GM23248 (cell line): ENCODE data around the gene C18orf63.

Experiments
- EZH2 ChIP-seq: fragments of 200-600 bp; sonication (generic); IDR thresholded peaks from 2 replicates; pipeline ENCODE4 v1.6.1; 2018; ENCODE audit warnings: antibody characterized with exemption, mild to moderate bottlenecking; ENCODE audit not compliant: insufficient read depth, poor library complexity, severe bottlenecking
- EZH2phosphoT487 ChIP-seq: fragments of 200-600 bp; sonication (generic); IDR thresholded peaks from 2 replicates; pipeline ENCODE4 v1.6.1; 2018; ENCODE audit warnings: antibody characterized with exemption, moderate library complexity, mild to moderate bottlenecking, low read depth; ENCODE audit not compliant: insufficient read depth

DNA sequence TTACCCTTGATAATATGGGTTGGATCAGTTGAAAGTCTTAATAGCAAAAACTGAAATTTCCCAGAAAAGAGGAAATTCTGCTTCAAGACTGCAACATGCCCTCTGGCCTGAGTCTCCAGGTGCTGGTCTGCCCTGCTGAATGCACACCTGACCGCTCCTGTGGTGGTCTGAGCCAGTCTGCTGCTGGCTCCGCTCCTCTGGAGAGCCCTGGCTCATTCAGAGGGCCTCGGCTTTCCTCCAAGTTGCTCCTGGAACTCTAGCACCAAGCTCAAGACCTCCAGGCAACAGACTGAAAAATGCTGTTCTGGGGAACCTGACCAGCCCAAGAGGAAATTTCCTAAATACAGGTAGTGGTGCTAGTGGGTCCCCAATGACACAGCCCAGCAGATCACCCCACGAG is 76.7 kb downstream of the C18orf63 start:
- no peak for TF ChIP-seq EZH2phosphoT487
- no peak for TF ChIP-seq EZH2
